Measurements from ENCODE around the gene LOX. TPM values are rescaled to one million over a fixed set of nuclear protein-coding genes. Genes with fewer than 3 reads are reported as not detected.

Gene LOX
- total and polyA plus RNA-seq, 2 experiments from 2014 or later, result 1.5 to 1.8 TPM

GRCh38 chr5:122073864-122074263, 4.2 kb downstream of the LOX start (continued):
- TF ChIP-seq ZNF462 (CRISPR knock-in tag; IDR thresholded peaks at IDR 0.05) (no peak), ZNF114 (CRISPR knock-in tag; IDR thresholded peaks at IDR 0.05) (no peak), ETS1 (IDR thresholded peaks at IDR 0.05) (no peak), EZH2phosphoT487 (IDR thresholded peaks at IDR 0.05; ENCODE audit: unreplicated experiment) (no peak)

GRCh38 chr5:122073018-122073417, 5.0 kb downstream of the LOX start:
- no peaks in the 10 kb centered on the region for H3K9me2 ChIP-seq (ENCODE audit: insufficient read depth)
- H3K36me3 ChIP-seq (ENCODE audit: insufficient read depth), result no peaks in the 10 kb centered on the region
- Mint-ChIP-seq H3K27me3 (ENCODE audit: insufficient read depth, low read depth, poor library complexity) (peaks cover 11% of the 10 kb centered on the region), H3K4me1 (peaks cover 12% of the 10 kb centered on the region; the same call in 2 of the 3 replicates), H3K4me3 (no peak overlapping the region), H3K27ac (no peak overlapping the region), H3K36me3 (ENCODE audit: low read depth) (no peaks in the 10 kb centered on the region), H3K9me3 (no peaks in the 10 kb centered on the region)
- H3K4me1 ChIP-seq (ENCODE audit: insufficient read depth), result 0 out of 2 replicates have a peak, but pooled peaks cover 5% of the 10 kb centered on the region
- H3K79me2 ChIP-seq (replicated peaks; ENCODE audit: insufficient read depth), result no peaks in the 10 kb centered on the region
- no peak overlapping the region for H3K4me2 ChIP-seq
- no peak overlapping the region for H3K4me3 ChIP-seq
- H3K27ac ChIP-seq (ENCODE audit: low read depth), result no peak overlapping the region
- H3F3A ChIP-seq (replicated peaks; ENCODE audit: low read depth), result no peaks in the 10 kb centered on the region
- no peak overlapping the region for H2AFZ ChIP-seq
- no peaks in the 10 kb centered on the region for H4K20me1 ChIP-seq (replicated peaks; ENCODE audit: insufficient read depth)
- no peak for ATAC-seq
- no peak for DNase-seq (ENCODE audit: low spot score)
- H3K27me3 ChIP-seq (ENCODE audit: insufficient read depth), result peaks cover 22% of the 10 kb centered on the region
- no peak for TF ChIP-seq STAT1 (IDR thresholded peaks at IDR 0.05; ENCODE audit: unreplicated experiment)
- no peak for TF ChIP-seq ETS1 (IDR thresholded peaks at IDR 0.05)
- TF ChIP-seq POLR2AphosphoS5 (IDR thresholded peaks at IDR 0.05; ENCODE audit: low read depth), result no peak
- no peak for TF ChIP-seq ZNF462 (CRISPR knock-in tag; IDR thresholded peaks at IDR 0.05)
- TF ChIP-seq CREB1 (CRISPR knock-in tag; IDR thresholded peaks at IDR 0.05; ENCODE audit: low read depth), result no peak
- TF ChIP-seq ZNF331 (CRISPR knock-in tag; IDR thresholded peaks at IDR 0.05; ENCODE audit: low read depth), result no peak

All from GM23338 (cell line).